B cell (primary cell): ENCODE measurements around the gene ANGPTL2. TPM values are rescaled to one million over a fixed set of nuclear protein-coding genes. Genes with fewer than 3 reads are reported as not detected.

Experiments used
- ATAC-seq: fragments of 200-7000 bp; cut with Tn5 transposase; one replicate; pipeline ENCODE4 v1.10.0; 2021; ENCODE audit warnings: low read depth, mild to moderate bottlenecking, moderate number of reproducible peaks, moderate library complexity
- CTCF ChIA-PET: fragments of 350-600 bp; sonication (Branson Sonifier 250); formaldehyde crosslinking; loops from one replicate; lab custom pipeline; 2021; ENCODE audit warnings: antibody characterized with exemption, inconsistent platforms; lab: Charles Lee
- POLR2A ChIA-PET: fragments of 350-600 bp; sonication (Branson Sonifier 250); formaldehyde crosslinking; loops from one replicate; lab custom pipeline; 2021; ENCODE audit warnings: antibody characterized with exemption; lab: Charles Lee
- DNase-seq: peaks from one replicate; pipeline ENCODE4 v3.0.0; 2013
- H2AFZ ChIP-seq: 2 replicates; pipeline ENCODE4 v1.6.1; 2012; ENCODE audit warnings: mild to moderate bottlenecking, low read depth, low read length; ENCODE audit not compliant: insufficient read depth, poor library complexity, severe bottlenecking
- H3K27ac ChIP-seq, 2 donors: 1 replicate in 1 of 2; 2 replicates in 1 of 2; pipeline ENCODE4 v1.5.1; 2012 to 2013; ENCODE audit warnings: low read length in 2 of 2, mild to moderate bottlenecking in 2 of 2, moderate library complexity in 1 of 2
- H3K27me3 ChIP-seq, 4 experiments: fragments of 200-600 bp in 1 of 4; sonication (generic) in 1 of 4; replicated peaks in 1 of 4; 1 replicate in 2 of 4; 2 replicates in 2 of 4; pipeline versions ENCODE4 v1.6.1 to v1.7.0; 2013 to 2016; ENCODE audit warnings: low read length in 3 of 4, mild to moderate bottlenecking in 2 of 4, mixed read lengths in 1 of 4, moderate library complexity in 1 of 4; ENCODE audit not compliant: insufficient read depth in 4 of 4, control insufficient read depth in 3 of 4; ENCODE audit errors: control extremely low read depth in 1 of 4
- H3K36me3 ChIP-seq, 2 experiments: replicated peaks in 1 of 2; 1 replicate in 1 of 2; 2 replicates in 1 of 2; pipeline versions ENCODE4 v1.6.1 to v1.7.1; 2013; ENCODE audit warnings: low read length in 1 of 2; ENCODE audit not compliant: insufficient read depth in 2 of 2, control insufficient read depth in 1 of 2; ENCODE audit errors: control extremely low read depth in 1 of 2, extremely low read depth in 1 of 2
- H3K4me1 ChIP-seq, 2 donors: fragments of 200-600 bp in 1 of 2; sonication (generic) in 1 of 2; 1 replicate in 1 of 2; 2 replicates in 1 of 2; pipeline versions ENCODE4 v1.5.1 to v1.6.1; 2013 to 2017; ENCODE audit warnings: low read length in 2 of 2; ENCODE audit not compliant: control insufficient read depth in 2 of 2, insufficient read depth in 2 of 2
- H3K4me2 ChIP-seq: replicated peaks from 2 replicates; pipeline ENCODE3; 2012; ENCODE audit warnings: mild to moderate bottlenecking, low read depth, low read length; ENCODE audit not compliant: poor library complexity, severe bottlenecking
- H3K4me3 ChIP-seq, 5 experiments: fragments of 200-600 bp in 1 of 5; sonication (generic) in 1 of 5; 1 replicate in 3 of 5; 2 replicates in 2 of 5; pipeline versions ENCODE4 v1.5.1 to v1.7.0; 2011 to 2016; ENCODE audit warnings: low read length in 4 of 5, mild to moderate bottlenecking in 4 of 5, low read depth in 2 of 5, control low read depth in 1 of 5, moderate library complexity in 1 of 5; ENCODE audit not compliant: insufficient read depth in 1 of 5; ENCODE audit errors: control extremely low read depth in 1 of 5, extremely low read depth in 1 of 5
- H3K79me2 ChIP-seq: fragments of 200-600 bp; sonication (generic); one replicate; pipeline ENCODE4 v1.6.0; 2016; ENCODE audit warnings: low read length; ENCODE audit not compliant: control insufficient read depth, insufficient read depth
- H3K9ac ChIP-seq: fragments of 200-600 bp; sonication (generic); 2 replicates; pipeline ENCODE4 v1.6.1; 2017; ENCODE audit warnings: mild to moderate bottlenecking, low read length, moderate library complexity
- H3K9me3 ChIP-seq, 3 donors: one replicate each; pipeline versions ENCODE4 v1.6.1 to v1.7.1; 2013; ENCODE audit warnings: low read length in 2 of 3; ENCODE audit not compliant: control insufficient read depth in 2 of 3, insufficient read depth in 1 of 3; ENCODE audit errors: control extremely low read depth in 1 of 3
- H4K20me1 ChIP-seq: 2 replicates; pipeline ENCODE4 v1.6.0; 2012; ENCODE audit warnings: mild to moderate bottlenecking, low read length; ENCODE audit not compliant: insufficient read depth, control insufficient read depth, poor library complexity, severe bottlenecking
- H3K27ac Mint-ChIP-seq: one replicate; pipeline ENCODE4 v1.8.0; 2021; ENCODE audit warnings: mixed read lengths
- H3K27me3 Mint-ChIP-seq: one replicate; pipeline ENCODE4 v1.8.0; 2021; ENCODE audit warnings: mixed read lengths
- H3K4me1 Mint-ChIP-seq: one replicate; pipeline ENCODE4 v1.8.0; 2021; ENCODE audit warnings: mixed read lengths
- H3K4me3 Mint-ChIP-seq: one replicate; pipeline ENCODE4 v1.8.0; 2021; ENCODE audit warnings: mixed read lengths
- H3K9me3 Mint-ChIP-seq: one replicate; pipeline ENCODE4 v1.8.0; 2022; ENCODE audit warnings: mixed read lengths; ENCODE audit not compliant: insufficient read depth
- EZH2 ChIP-seq: IDR thresholded peaks from 2 replicates; pipeline ENCODE4 v1.6.1; 2012; ENCODE audit warnings: borderline replicate concordance, low read depth, mild to moderate bottlenecking, moderate library complexity, low read length; ENCODE audit not compliant: insufficient read depth, poor library complexity, severe bottlenecking
- WGBS: methylation state at CpG from one replicate; pipeline ENCODE4 v1.1.5; 2013; ENCODE audit warnings: missing lambda C conversion rate; ENCODE audit not compliant: insufficient coverage; 5-methylcytosine and 5-hydroxymethylcytosine counted together
- intact Hi-C: fragments of 100-400 bp; cut with micrococcal nuclease; formaldehyde crosslinking; loops from one replicate; pipeline ENCODE4 v1.10.0; 2022
- polyA plus RNA-seq: library from polyadenylated mRNA; depleted of rRNA; stranded (reverse); fragments of >200 nt; gene quantifications from 2 replicates; pipeline ENCODE4 v1.2.3, GENCODE V29; 2012
- total RNA-seq, 2 donors: library from RNA; stranded (reverse); fragments of 120-200 nt in 1 of 2; gene quantifications; 1 replicate in 1 of 2; 2 replicates in 1 of 2; pipeline versions ENCODE4 v1.2.3 to v1.2.4, GENCODE V29; 2013 to 2022
- TF ChIP-seq, protein P1 (sequence below): fragments of 200-600 bp; IDR thresholded peaks from one replicate; pipeline ENCODE4 v1.8.0; 2022; ENCODE audit warnings: antibody characterized with exemption, mild to moderate bottlenecking

Gene ANGPTL2
- total and polyA plus RNA-seq, 2 donors (not counting 1 experiment from before 2014, with no cell fraction given) = not detected

DNA sequence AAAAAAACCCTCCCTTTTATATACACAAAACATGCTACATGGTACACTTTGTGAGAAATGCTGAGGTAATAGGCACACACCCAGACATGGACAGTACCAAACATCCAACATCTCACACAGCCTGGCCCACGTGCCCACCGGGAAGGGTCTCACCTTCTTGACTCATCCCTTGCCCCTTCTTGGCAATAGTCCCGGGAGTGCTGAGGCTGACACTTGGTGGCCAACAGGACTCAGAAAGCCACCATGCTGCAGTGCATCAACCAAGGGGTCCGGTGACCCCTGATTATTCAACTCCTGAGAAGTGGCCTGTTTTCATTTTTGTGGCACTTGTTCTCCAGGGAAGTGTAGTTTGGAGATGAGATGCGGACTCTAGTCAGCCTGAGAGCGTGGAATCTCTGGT, 35.0 kb downstream of the ANGPTL2 start:
- Histone ChIP-seq H3K4me2 (no peak overlapping the region), H3K79me2 (no peaks in the 10 kb centered on the region), H3K4me3 (no peak overlapping the region), H4K20me1 (no peaks in the 10 kb centered on the region), H3K27ac (no peak overlapping the region), H3K36me3 (peaks cover 0 to 3% of the 10 kb centered on the region in 2 experiments), H2AFZ (no peak overlapping the region), H3K27me3 (no peaks in the 10 kb centered on the region), H3K9ac (no peak overlapping the region), H3K9me3 (no peaks in the 10 kb centered on the region), H3K4me1 (no peaks in the 10 kb centered on the region)
- intact Hi-C loops = no loop called here
- Mint-ChIP-seq H3K9me3 (no peaks in the 10 kb centered on the region), H3K27ac (no peak overlapping the region), H3K4me1 (no peaks in the 10 kb centered on the region), H3K4me3 (no peak overlapping the region), H3K27me3 (no peaks in the 10 kb centered on the region)
- TF ChIP-seq, protein P1, sequence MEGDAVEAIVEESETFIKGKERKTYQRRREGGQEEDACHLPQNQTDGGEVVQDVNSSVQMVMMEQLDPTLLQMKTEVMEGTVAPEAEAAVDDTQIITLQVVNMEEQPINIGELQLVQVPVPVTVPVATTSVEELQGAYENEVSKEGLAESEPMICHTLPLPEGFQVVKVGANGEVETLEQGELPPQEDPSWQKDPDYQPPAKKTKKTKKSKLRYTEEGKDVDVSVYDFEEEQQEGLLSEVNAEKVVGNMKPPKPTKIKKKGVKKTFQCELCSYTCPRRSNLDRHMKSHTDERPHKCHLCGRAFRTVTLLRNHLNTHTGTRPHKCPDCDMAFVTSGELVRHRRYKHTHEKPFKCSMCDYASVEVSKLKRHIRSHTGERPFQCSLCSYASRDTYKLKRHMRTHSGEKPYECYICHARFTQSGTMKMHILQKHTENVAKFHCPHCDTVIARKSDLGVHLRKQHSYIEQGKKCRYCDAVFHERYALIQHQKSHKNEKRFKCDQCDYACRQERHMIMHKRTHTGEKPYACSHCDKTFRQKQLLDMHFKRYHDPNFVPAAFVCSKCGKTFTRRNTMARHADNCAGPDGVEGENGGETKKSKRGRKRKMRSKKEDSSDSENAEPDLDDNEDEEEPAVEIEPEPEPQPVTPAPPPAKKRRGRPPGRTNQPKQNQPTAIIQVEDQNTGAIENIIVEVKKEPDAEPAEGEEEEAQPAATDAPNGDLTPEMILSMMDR = no peak
- no peak for TF ChIP-seq EZH2
- DNase-seq (no peak), ATAC-seq (no peak)
- ChIA-PET POLR2A (no interaction called here), CTCF (no interaction called here)
- WGBS = 100% methylated on average over 5 of the region's 6 CpGs

DNA sequence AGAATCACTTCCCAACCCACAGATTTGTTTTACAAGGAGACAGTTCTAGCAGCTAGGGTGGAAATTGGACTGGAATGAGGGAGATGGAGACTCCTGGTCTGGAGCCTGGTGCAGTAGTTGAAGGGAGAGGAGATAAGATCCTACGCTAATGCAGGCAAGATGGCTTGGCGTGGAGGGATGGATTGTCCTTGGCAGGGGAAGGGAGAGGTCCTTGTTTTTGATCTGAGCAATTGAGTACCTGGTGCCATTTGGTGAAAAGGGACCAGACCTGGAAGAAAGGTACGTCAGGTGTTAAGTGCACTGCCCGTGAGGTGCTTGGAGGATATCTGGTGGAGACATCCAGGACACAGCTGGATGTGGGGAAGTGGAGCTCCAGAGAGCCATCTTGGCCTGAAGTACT, 35.7 kb downstream of the ANGPTL2 start:
- H4K20me1 ChIP-seq = no peaks in the 10 kb centered on the region
- Mint-ChIP-seq H3K4me1 (no peaks in the 10 kb centered on the region), H3K9me3 (no peaks in the 10 kb centered on the region), H3K27ac (no peak overlapping the region), H3K4me3 (no peak overlapping the region), H3K27me3 (no peaks in the 10 kb centered on the region)
- intact Hi-C loops = no loop called here
- H3K79me2 ChIP-seq = no peaks in the 10 kb centered on the region
- H3K4me3 ChIP-seq = no peak overlapping the region
- H3K4me2 ChIP-seq = no peak overlapping the region
- WGBS = 94% methylated on average over 4 of the region's 4 CpGs
- H3K27me3 ChIP-seq = no peaks in the 10 kb centered on the region
- no peak overlapping the region for H3K9ac ChIP-seq
- H3K4me1 ChIP-seq = no peaks in the 10 kb centered on the region
- DNase-seq = no peak
- ATAC-seq = no peak
- TF ChIP-seq, protein P1 = no peak
- no peak for TF ChIP-seq EZH2
- no peaks in the 10 kb centered on the region for H3K9me3 ChIP-seq
- H3K36me3 ChIP-seq = peaks cover 0 to 3% of the 10 kb centered on the region in 2 experiments
- CTCF ChIA-PET = no interaction called here
- no peak overlapping the region for H2AFZ ChIP-seq
- no peak overlapping the region for H3K27ac ChIP-seq
- POLR2A ChIA-PET = no interaction called here
